Dermis lymphatic vessel endothelial cell (primary cell): Measurements from ENCODE around the gene AXL. TPM values are rescaled to one million over a fixed set of nuclear protein-coding genes. Genes with fewer than 3 reads are reported as not detected.

ENCODE experiments used
- total RNA-seq: library from RNA; depleted of rRNA; stranded (reverse); fragments of >200 nt; gene quantifications from 2 replicates; pipeline ENCODE4 v1.2.1, GENCODE V29; 2014

The AXL gene
- total RNA-seq, result 5.2 and 6.7 TPM in 2 replicates

GRCh38 chr19:41218615-41219507 is at the start of gene AXL:
TSS of gene AXL (plus strand) at chr19:41219223. CDS start at chr19:41219393, 170 bp downstream.

GRCh38 chr19:41192574-41193429 is 26.2 kb upstream of the AXL start, which contains the start of gene CYP2S1:
TSS of gene CYP2S1 (plus strand) at chr19:41193219. CDS start at chr19:41193265, 46 bp downstream.

GRCh38 chr19:41263850-41264580 is 45.0 kb downstream of the AXL start, which contains the start of gene HNRNPUL1:
TSS of gene HNRNPUL1 (plus strand) at chr19:41264372. CDS start at chr19:41264504, 132 bp downstream.

GRCh38 chr19:41310033-41310831 is 91.2 kb downstream of the AXL start, which contains the start of gene CCDC97:
TSS of gene CCDC97 (plus strand) at chr19:41310172. CDS start at chr19:41310311, 139 bp downstream.

Other genes starting within 250 kb of the AXL start
- not detected in 2 replicates for gene CYP2B6, start 227.9 kb upstream of the AXL start, total RNA-seq
- not detected in 2 replicates for gene CYP2A13, start 130.8 kb upstream of the AXL start, total RNA-seq
- not detected in 2 replicates for gene CYP2F1, start 104.8 kb upstream of the AXL start, total RNA-seq
- 0.11 TPM in 1 of 2 replicates, not detected in the other for gene CYP2S1, start 26.0 kb upstream of the AXL start, total RNA-seq
- gene HNRNPUL1, start 45.1 kb downstream of the AXL start, total RNA-seq, result 46.2 and 65.1 TPM in 2 replicates
- gene CCDC97, start 90.9 kb downstream of the AXL start, total RNA-seq, result 6.2 and 7.1 TPM in 2 replicates
- 19.6 and 35.2 TPM in 2 replicates for gene TGFB1, start 134.7 kb downstream of the AXL start, total RNA-seq
- gene B9D2, start 144.9 kb downstream of the AXL start, total RNA-seq, result 5.9 and 6.4 TPM in 2 replicates
- 4.4 and 4.9 TPM in 2 replicates for gene TMEM91, start 157.3 kb downstream of the AXL start, total RNA-seq
- 9.1 and 12.9 TPM in 2 replicates for gene EXOSC5, start 178.1 kb downstream of the AXL start, total RNA-seq
- gene BCKDHA, start 178.6 kb downstream of the AXL start, total RNA-seq, result 34.1 and 43.1 TPM in 2 replicates
- gene B3GNT8, start 208.2 kb downstream of the AXL start, total RNA-seq, result 2.7 and 3.5 TPM in 2 replicates
- gene DMAC2, start 220.7 kb downstream of the AXL start, total RNA-seq, result 39.9 and 41.5 TPM in 2 replicates
- not detected in 2 replicates for gene ERICH4, start 223.9 kb downstream of the AXL start, total RNA-seq